GM12878 (cell line): ENCODE data around the gene FAM78A. TPM values are rescaled to one million over a fixed set of nuclear protein-coding genes. Genes with fewer than 3 reads are reported as not detected.
A peak's percentile ranks its signal among the peaks of the same experiment; 100 is the strongest.

Experiments used
- BACH1 ChIP-seq: fragments of 450-650 bp; IDR thresholded peaks from 2 replicates; pipeline ENCODE4 v1.6.1; 2017; ENCODE audit warnings: mild to moderate bottlenecking, borderline replicate concordance
- BHLHE40 ChIP-seq, 2 experiments: fragments of 450-650 bp in 1 of 2; IDR thresholded peaks; 2 replicates each; pipeline ENCODE4 v1.6.1; 2011 to 2017; ENCODE audit warnings: low read depth in 2 of 2, borderline replicate concordance in 1 of 2, improper control_type of control experiment in 1 of 2, low read length in 1 of 2, mild to moderate bottlenecking in 1 of 2
- EGR1 ChIP-seq, 2 experiments: IDR thresholded peaks; 1 replicate in 1 of 2; 2 replicates in 1 of 2; pipeline ENCODE4 v1.6.1; 2011 to 2012; ENCODE audit warnings: low read depth in 2 of 2, low read length in 2 of 2, borderline replicate concordance in 1 of 2, mild to moderate bottlenecking in 1 of 2, moderate library complexity in 1 of 2
- IRF4 ChIP-seq: IDR thresholded peaks from 2 replicates; pipeline ENCODE4 v1.6.1; 2011; ENCODE audit warnings: low read depth, low read length
- polyA plus RNA-seq, 11 experiments: library from polyadenylated mRNA; depleted of rRNA in 4 of 11; unstranded in 6 of 11; stranded (reverse) in 5 of 11; fragments of >200 nt; fragmentation: Nextera tagmentation in 4 of 11; fragmentation: Illumina TruSeq in 1 of 11; extraction: Ambion mirVana in 4 of 11; extraction: Trizol in 1 of 11; gene quantifications; 1 replicate in 1 of 11; 2 replicates in 10 of 11; pipeline versions ENCODE4 v1.2.1 to v1.2.3, GENCODE V29; 2011 to 2016; ENCODE audit warnings: inconsistent platforms in 2 of 11, missing spikeins in 2 of 11, low read depth in 1 of 11
- total RNA-seq, 4 experiments: library from RNA; depleted of rRNA in 3 of 4; stranded (reverse); fragments of >200 nt in 3 of 4; fragmentation: Illumina TruSeq in 1 of 4; extraction: Trizol in 1 of 4; gene quantifications; 2 replicates each; pipeline versions ENCODE4 v1.2.1 to v1.2.3, GENCODE V29; 2013 to 2021
- TF ChIP-seq, protein P1 (sequence below): fragments of 450-650 bp; IDR thresholded peaks from 2 replicates; pipeline ENCODE4 v1.6.1; 2016; ENCODE audit warnings: mild to moderate bottlenecking, moderate library complexity, borderline replicate concordance
- TF ChIP-seq, protein P2 (sequence below): fragments of 450-650 bp; formaldehyde crosslinking; IDR thresholded peaks from 2 replicates; pipeline ENCODE4 v1.4.0; 2022; ENCODE audit warnings: mild to moderate bottlenecking, moderate library complexity
- TF ChIP-seq, protein P3 (sequence below): IDR thresholded peaks from 2 replicates; pipeline ENCODE4 v1.6.1; 2011; ENCODE audit warnings: mild to moderate bottlenecking, low read depth, low read length, moderate library complexity; ENCODE audit not compliant: insufficient replicate concordance
- TF ChIP-seq, protein P4 (sequence below): fragments of 450-650 bp; IDR thresholded peaks from 2 replicates; pipeline ENCODE4 v1.6.1; 2017; ENCODE audit warnings: borderline replicate concordance

Gene FAM78A
- total and polyA plus RNA-seq, 10 of the 15 experiments (the other 5 are each of a cell fraction or from before 2014, with no cell fraction given), result 0.18 to 32.5 (median 12.2) TPM

DNA sequence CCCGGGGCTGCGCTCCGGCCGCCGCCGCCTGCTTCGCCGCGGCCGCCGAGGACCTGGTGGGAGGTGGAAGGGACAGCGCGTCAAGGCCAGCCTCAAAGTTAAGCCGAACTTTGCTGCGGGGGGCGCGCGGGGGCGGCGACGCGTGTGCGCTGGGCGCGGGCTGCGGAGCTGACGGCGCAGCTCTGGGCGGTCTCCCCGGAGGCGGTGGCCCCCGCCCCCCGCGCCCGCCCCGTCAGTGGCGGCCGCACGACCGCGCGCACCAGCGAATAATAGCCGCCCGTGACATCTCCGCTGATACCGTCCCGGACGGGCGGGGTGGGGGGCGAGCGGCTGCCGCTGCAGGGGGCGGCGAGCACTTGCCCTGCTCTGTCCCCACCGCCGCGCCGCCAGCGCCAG, 579 bp upstream of the FAM78A start (continued):
- TF ChIP-seq, protein P1, sequence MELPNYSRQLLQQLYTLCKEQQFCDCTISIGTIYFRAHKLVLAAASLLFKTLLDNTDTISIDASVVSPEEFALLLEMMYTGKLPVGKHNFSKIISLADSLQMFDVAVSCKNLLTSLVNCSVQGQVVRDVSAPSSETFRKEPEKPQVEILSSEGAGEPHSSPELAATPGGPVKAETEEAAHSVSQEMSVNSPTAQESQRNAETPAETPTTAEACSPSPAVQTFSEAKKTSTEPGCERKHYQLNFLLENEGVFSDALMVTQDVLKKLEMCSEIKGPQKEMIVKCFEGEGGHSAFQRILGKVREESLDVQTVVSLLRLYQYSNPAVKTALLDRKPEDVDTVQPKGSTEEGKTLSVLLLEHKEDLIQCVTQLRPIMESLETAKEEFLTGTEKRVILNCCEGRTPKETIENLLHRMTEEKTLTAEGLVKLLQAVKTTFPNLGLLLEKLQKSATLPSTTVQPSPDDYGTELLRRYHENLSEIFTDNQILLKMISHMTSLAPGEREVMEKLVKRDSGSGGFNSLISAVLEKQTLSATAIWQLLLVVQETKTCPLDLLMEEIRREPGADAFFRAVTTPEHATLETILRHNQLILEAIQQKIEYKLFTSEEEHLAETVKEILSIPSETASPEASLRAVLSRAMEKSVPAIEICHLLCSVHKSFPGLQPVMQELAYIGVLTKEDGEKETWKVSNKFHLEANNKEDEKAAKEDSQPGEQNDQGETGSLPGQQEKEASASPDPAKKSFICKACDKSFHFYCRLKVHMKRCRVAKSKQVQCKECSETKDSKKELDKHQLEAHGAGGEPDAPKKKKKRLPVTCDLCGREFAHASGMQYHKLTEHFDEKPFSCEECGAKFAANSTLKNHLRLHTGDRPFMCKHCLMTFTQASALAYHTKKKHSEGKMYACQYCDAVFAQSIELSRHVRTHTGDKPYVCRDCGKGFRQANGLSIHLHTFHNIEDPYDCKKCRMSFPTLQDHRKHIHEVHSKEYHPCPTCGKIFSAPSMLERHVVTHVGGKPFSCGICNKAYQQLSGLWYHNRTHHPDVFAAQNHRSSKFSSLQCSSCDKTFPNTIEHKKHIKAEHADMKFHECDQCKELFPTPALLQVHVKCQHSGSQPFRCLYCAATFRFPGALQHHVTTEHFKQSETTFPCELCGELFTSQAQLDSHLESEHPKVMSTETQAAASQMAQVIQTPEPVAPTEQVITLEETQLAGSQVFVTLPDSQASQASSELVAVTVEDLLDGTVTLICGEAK, result no peak
- TF ChIP-seq, protein P2, sequence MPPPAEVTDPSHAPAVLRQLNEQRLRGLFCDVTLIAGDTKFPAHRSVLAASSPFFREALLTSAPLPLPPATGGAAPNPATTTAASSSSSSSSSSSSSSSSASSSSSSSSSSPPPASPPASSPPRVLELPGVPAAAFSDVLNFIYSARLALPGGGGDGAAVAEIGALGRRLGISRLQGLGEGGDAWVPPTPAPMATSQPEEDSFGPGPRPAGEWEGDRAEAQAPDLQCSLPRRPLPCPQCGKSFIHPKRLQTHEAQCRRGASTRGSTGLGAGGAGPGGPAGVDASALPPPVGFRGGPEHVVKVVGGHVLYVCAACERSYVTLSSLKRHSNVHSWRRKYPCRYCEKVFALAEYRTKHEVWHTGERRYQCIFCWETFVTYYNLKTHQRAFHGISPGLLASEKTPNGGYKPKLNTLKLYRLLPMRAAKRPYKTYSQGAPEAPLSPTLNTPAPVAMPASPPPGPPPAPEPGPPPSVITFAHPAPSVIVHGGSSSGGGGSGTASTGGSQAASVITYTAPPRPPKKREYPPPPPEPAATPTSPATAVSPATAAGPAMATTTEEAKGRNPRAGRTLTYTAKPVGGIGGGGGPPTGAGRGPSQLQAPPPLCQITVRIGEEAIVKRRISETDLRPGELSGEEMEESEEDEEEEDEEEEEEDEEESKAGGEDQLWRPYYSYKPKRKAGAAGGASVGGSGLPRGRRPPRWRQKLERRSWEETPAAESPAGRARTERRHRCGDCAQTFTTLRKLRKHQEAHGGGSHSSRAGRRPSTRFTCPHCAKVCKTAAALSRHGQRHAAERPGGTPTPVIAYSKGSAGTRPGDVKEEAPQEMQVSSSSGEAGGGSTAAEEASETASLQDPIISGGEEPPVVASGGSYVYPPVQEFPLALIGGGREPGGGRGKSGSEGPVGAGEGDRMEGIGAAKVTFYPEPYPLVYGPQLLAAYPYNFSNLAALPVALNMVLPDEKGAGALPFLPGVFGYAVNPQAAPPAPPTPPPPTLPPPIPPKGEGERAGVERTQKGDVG (CRISPR knock-in tag), result no peak
- TF ChIP-seq BHLHE40 (IDR thresholded peaks at IDR 0.05; ENCODE audit: borderline replicate concordance in 1 of 2, low read depth in 2 of 2, low read length in 1 of 2) (peak in 1 of 2 experiments; percentile 7; a peak in 2 of 4 replicates), BACH1 (no peak), EGR1 (IDR thresholded peaks at IDR 0.05; ENCODE audit: borderline replicate concordance in 1 of 2, low read depth in 2 of 2, low read length in 2 of 2) (peak in 1 of 2 experiments; percentile 76; a peak in 2 of 3 replicates), IRF4 (no peak)
- TF ChIP-seq, protein P3, sequence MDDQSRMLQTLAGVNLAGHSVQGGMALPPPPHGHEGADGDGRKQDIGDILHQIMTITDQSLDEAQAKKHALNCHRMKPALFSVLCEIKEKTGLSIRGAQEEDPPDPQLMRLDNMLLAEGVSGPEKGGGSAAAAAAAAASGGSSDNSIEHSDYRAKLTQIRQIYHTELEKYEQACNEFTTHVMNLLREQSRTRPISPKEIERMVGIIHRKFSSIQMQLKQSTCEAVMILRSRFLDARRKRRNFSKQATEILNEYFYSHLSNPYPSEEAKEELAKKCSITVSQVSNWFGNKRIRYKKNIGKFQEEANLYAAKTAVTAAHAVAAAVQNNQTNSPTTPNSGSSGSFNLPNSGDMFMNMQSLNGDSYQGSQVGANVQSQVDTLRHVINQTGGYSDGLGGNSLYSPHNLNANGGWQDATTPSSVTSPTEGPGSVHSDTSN, result no peak
- TF ChIP-seq, protein P4, sequence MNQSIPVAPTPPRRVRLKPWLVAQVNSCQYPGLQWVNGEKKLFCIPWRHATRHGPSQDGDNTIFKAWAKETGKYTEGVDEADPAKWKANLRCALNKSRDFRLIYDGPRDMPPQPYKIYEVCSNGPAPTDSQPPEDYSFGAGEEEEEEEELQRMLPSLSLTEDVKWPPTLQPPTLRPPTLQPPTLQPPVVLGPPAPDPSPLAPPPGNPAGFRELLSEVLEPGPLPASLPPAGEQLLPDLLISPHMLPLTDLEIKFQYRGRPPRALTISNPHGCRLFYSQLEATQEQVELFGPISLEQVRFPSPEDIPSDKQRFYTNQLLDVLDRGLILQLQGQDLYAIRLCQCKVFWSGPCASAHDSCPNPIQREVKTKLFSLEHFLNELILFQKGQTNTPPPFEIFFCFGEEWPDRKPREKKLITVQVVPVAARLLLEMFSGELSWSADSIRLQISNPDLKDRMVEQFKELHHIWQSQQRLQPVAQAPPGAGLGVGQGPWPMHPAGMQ, result no peak
